Measurements from ENCODE around the gene HS6ST1. TPM values are rescaled to one million over a fixed set of nuclear protein-coding genes. Genes with fewer than 3 reads are reported as not detected.

The HS6ST1 gene
- total RNA-seq, 1 donor from 2014 or later = 141 TPM

DNA sequence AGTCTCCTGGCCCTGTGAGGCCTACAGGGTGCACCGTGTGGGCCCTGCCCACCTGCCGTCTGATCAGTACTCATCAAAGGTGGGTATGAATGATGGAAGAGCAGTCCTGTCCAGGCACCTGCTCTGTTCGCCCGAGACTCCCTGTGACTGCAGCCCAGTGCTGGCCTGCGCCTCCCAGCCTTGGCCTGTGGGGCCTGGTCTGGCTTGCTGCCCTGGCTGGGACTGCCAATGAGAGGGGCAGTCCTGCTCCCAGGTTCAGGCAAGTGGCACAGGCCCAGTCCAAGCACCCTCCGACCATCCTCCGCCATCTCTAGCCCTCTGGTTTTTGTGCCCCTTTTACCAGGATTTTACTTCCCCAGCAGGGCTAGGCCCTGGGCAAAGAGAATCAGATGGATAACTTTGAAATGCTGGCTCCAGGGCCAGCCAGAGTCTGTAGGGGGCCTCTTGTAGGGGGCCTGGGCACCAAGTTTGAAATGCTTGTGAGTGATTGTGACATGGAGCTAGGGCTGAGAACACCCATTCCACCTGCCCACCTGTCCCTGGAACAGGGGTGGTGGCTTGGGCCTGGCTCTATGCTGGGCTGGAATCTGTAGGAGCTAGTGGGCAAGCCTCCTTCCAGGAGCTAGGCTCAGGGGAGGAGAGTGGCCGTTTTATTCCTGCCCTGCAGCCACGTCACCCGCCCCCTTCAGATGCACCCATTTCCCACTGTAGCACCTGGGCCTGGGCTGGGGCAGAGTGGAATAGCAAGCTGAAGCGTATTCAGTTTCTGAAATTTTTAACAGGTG, 8.7 kb upstream of the HS6ST1 start:
- Mint-ChIP-seq H3K4me1 (peaks cover 22% of the 10 kb centered on the region), H3K27me3 (ENCODE audit: low read depth) (no peaks in the 10 kb centered on the region), H3K27ac (no peak overlapping the region), H3K36me3 (peaks cover 10% of the 10 kb centered on the region), H3K4me3 (no peak overlapping the region), H3K9me3 (peaks cover 12% of the 10 kb centered on the region)
- no peak for DNase-seq (ENCODE audit: low spot score in 2 of 2, unreplicated experiment in 2 of 2)
- TF ChIP-seq, protein P1, sequence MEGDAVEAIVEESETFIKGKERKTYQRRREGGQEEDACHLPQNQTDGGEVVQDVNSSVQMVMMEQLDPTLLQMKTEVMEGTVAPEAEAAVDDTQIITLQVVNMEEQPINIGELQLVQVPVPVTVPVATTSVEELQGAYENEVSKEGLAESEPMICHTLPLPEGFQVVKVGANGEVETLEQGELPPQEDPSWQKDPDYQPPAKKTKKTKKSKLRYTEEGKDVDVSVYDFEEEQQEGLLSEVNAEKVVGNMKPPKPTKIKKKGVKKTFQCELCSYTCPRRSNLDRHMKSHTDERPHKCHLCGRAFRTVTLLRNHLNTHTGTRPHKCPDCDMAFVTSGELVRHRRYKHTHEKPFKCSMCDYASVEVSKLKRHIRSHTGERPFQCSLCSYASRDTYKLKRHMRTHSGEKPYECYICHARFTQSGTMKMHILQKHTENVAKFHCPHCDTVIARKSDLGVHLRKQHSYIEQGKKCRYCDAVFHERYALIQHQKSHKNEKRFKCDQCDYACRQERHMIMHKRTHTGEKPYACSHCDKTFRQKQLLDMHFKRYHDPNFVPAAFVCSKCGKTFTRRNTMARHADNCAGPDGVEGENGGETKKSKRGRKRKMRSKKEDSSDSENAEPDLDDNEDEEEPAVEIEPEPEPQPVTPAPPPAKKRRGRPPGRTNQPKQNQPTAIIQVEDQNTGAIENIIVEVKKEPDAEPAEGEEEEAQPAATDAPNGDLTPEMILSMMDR (IDR thresholded peaks at IDR 0.05; ENCODE audit: unreplicated experiment) = no peak

DNA sequence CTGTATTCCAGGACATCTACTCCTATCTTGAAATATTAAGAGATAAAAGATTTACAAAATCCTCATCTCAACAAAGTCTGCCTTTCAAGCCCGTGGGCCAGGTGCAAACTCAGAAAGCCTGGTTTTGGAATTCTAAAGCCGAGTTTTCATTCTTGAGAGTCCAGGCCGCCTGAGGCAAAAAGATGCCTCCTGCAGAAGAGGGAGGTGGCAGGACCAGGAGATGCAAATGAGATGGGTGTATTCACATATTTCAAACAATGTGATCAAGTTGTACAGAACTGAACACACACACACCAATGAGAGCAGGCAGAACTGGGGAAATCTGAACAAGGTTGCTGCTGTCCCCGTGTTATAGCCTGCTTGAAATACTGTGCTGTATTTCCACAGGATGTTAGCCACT, 7.7 kb upstream of the HS6ST1 start:
- peaks cover 2% of the 10 kb centered on the region for H3K9me3 Mint-ChIP-seq
- H3K27ac Mint-ChIP-seq = peak overlapping the region; percentile 66
- H3K4me1 Mint-ChIP-seq = peaks cover 26% of the 10 kb centered on the region
- H3K4me3 Mint-ChIP-seq = no peak overlapping the region
- H3K36me3 Mint-ChIP-seq = peaks cover under 1% of the 10 kb centered on the region
- DNase-seq (ENCODE audit: low spot score in 2 of 2, unreplicated experiment in 2 of 2) = peak in 1 of 2 experiments; percentile 39
- TF ChIP-seq, protein P1 (IDR thresholded peaks at IDR 0.05; ENCODE audit: unreplicated experiment) = no peak
- no peaks in the 10 kb centered on the region for H3K27me3 Mint-ChIP-seq (ENCODE audit: low read depth)

DNA sequence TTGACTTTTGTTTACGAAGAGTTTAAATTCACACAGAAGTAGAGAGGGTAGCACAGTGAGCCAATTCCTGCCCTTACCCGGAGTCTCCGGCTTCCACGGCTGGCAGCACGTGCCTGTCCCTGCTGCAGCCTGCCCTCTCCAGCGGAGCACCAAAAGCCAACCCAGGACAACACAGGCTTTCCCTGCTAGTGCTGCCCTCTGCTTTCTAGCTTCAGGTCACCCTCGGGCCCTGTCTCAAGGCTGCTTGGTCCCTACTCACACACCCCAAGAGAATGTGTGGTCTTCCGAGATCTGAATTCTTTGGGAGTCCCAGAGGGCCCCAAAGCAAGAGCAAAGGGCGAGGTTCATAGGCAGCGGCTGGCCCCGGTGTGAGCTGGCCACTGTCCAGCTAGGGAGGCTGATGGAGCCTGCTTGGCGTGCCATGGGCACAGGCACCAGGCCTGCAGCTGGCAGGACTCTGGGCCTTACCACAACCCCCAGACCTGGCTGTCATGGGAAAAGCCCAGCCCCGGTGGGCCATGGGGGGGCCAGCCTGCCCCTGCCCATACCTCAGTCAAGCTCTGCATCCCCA, 7.0 kb upstream of the HS6ST1 start:
- no peak overlapping the region for H3K27ac Mint-ChIP-seq
- no peak overlapping the region for H3K4me3 Mint-ChIP-seq
- H3K36me3 Mint-ChIP-seq = no peaks in the 10 kb centered on the region
- peaks cover 30% of the 10 kb centered on the region for H3K4me1 Mint-ChIP-seq
- no peaks in the 10 kb centered on the region for H3K9me3 Mint-ChIP-seq
- TF ChIP-seq, protein P1 (IDR thresholded peaks at IDR 0.05; ENCODE audit: unreplicated experiment) = no peak
- no peak for DNase-seq (ENCODE audit: low spot score in 2 of 2, unreplicated experiment in 2 of 2)
- H3K27me3 Mint-ChIP-seq (ENCODE audit: low read depth) = no peaks in the 10 kb centered on the region

DNA sequence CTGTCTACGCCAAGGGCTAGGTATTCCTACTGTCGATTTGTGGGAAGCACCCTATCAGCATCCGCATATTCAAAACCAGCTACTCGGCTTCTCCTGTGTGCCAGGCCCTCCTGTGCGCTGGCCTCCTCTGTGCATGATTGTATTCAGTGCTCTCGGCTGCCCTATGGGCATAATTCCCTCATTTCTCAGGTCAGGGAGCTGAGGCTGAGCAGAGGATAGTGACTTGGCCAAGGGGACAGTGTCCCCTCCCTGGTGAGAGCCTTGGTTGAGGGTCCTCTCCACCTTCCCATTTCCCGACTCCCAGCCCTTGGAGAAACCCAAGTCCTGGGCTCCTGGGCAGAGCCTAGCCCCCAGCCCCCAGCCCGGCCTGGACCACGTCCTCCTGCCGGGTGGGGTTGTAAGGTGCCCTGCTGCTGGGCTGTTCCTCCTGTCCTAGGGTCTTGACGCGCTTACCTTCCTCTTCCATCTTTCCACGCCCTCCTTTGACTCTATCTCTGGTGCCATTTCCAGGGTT, 6.3 kb upstream of the HS6ST1 start:
- peak overlapping the region; percentile 51 for H3K27ac Mint-ChIP-seq
- no peaks in the 10 kb centered on the region for H3K27me3 Mint-ChIP-seq (ENCODE audit: low read depth)
- H3K4me3 Mint-ChIP-seq = no peak overlapping the region
- H3K4me1 Mint-ChIP-seq = peaks cover 35% of the 10 kb centered on the region
- DNase-seq (ENCODE audit: low spot score in 2 of 2, unreplicated experiment in 2 of 2) = no peak
- H3K9me3 Mint-ChIP-seq = no peaks in the 10 kb centered on the region
- H3K36me3 Mint-ChIP-seq = no peaks in the 10 kb centered on the region
- TF ChIP-seq, protein P1 (IDR thresholded peaks at IDR 0.05; ENCODE audit: unreplicated experiment) = no peak

DNA sequence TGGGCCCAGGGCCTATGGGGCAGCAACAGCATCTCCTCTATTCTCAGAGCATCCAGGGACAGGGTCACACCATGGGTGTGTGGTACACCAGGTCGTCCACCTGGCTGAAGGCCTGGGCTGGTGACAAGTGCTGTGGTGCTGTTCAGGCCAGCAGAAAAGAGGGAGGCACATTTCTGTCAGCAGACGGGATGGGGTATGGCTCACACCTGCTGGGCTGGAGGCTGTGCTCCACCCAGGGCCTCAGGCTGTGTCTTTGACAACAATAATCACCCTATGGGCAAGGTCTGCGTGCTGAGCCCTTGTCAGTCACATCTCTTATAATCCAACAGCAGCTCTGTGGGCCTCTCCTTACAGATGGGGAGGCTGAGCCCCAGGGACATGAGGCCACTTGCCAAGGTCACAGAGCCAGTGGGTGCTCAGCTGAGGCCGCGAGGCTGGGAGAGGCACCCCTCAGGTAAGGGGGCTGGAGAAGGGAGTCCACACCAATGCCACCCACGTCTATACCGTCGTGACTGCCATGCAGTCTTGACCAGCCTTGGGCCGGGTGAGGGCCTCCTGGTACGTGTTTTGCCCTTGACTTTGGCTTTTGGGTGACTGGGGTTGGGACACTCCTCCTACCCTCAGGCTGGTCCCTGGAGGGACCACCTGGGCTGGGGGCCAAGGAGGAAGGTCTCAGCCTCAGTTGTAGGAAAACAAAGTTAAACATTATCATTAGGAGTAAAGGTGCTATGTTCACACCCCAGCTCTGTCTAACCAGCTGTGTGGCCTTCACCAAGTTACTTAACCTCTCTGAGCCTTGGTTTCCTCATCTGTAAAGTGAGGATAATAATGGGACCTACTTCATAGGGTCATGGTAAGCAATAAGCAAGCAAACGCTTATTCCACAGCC, 5.6 kb upstream of the HS6ST1 start:
- no peak for DNase-seq (ENCODE audit: low spot score in 2 of 2, unreplicated experiment in 2 of 2)

More for the DNA sequence above, 5.6 kb upstream of the HS6ST1 start:
- Mint-ChIP-seq H3K4me1 (peaks cover 38% of the 10 kb centered on the region), H3K27ac (peak overlapping the region; percentile 71), H3K4me3 (no peak overlapping the region), H3K9me3 (no peaks in the 10 kb centered on the region), H3K27me3 (ENCODE audit: low read depth) (no peaks in the 10 kb centered on the region), H3K36me3 (no peaks in the 10 kb centered on the region)
- TF ChIP-seq, protein P1 (IDR thresholded peaks at IDR 0.05; ENCODE audit: unreplicated experiment) = no peak

All from mesothelial cell of epicardium (in vitro differentiated cells).